Skin epidermis (tissue), 12 donors: Measurements from ENCODE around the gene CROT.

Source experiments
- H3K27ac ChIP-seq, 21 experiments: fragments of 200-600 bp; sonication (generic) in 11 of 21; one replicate each; pipeline ENCODE4 v1.5.0; 2020; ENCODE audit warnings: mild to moderate bottlenecking in 3 of 21, inconsistent platforms in 2 of 21, moderate library complexity in 2 of 21
- H3K4me3 ChIP-seq, 7 experiments: fragments of 200-600 bp; sonication (generic) in 2 of 7; one replicate each; pipeline ENCODE4 v1.5.0; 2020; ENCODE audit warnings: inconsistent platforms in 2 of 7, mild to moderate bottlenecking in 2 of 7, moderate library complexity in 1 of 7

CROT gene

DNA sequence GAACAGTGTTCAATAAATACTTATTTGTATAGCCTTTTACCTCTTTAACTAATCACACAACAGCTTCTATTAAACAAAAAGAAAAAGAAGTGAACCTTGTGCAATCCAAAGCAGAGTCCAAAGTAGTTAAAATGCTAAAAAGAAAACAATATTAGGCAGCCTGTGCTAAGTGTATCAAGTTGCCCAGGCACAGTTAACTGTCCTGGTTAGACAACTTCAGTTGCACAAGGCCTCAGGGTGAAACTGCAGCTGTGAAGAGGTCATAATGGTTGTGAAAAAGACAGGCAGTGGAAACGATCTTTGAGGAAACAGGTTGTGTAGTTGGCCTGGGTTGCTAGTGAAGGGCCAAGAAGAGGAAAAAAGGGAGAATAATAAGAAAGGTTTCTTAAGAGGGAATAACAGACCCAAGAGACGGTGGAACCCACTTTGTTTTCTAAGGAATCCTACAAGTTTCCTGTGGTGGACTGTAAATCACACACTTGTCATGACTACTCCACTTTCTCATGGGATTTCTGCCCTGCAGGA, 6.0 kb upstream of the CROT start:
- H3K4me3 ChIP-seq: no peak overlapping the region
- peak overlapping the region in 1 of 21 experiments; percentile 7 for H3K27ac ChIP-seq

DNA sequence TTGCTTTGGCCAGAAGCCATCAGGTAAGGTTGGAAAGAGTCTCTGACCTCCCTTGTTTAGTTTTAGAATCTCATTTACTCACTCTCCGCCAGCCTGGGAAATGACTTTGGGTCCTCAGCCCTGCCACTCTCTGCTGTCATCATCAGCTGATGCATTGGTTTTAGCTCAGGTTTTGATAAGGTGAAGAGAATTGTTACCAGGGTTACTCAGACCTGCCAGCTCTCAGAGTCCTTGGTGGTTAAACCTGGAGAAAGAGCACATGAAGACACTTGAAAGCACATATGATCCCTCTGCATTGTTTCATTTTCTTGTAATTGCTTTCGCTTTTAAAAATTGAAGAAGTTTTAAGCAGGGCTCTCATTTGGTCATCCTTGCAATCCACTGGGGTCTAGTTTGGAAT, 4.0 kb upstream of the CROT start:
- H3K4me3 ChIP-seq: no peak overlapping the region
- H3K27ac ChIP-seq: peak overlapping the region in 2 of 21 experiments; percentile 1 to 7

DNA sequence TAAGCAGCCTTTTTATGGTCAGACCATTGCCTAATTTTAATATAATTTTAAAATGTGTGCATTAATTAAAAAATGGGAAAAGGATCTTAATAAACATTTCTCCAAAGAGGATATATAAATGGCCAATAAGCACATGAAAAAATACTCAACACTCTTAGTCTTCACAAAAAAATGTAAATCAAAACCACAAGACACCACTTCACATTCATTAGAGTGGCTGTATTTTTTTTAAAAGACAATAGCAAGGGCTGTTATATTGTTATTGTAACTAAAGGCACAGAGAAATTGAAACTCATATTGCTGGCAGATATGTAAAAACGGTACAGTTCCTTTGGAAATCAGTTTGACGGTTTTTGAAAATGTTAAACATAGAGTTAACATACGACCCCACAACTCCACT, 3.2 kb upstream of the CROT start:
- H3K4me3 ChIP-seq: no peak overlapping the region
- H3K27ac ChIP-seq: no peak overlapping the region

DNA sequence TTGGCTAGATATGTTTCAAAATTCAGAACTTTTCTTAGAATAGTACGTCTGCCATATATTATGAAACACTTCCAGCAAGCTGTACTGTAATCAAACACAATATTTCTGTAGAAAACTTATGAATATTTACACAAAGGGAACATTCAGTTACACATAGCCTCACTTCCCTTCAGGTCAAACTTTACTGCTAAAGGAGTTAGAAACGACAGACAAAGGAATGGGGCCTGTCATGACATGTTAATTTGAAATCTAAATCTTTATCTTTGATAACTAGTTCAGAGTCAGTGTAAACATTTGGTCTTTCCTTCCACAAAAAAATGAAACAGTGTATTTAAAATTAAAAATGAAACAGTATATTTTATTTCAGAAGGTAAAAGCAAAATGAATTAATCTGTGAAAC, 1.0 kb upstream of the CROT start:
- Histone ChIP-seq H3K27ac (peak overlapping the region in 20 of 21 experiments; percentile 47 to 93 (median 82)), H3K4me3 (peak overlapping the region; percentile 54 to 78 (median 69))

DNA sequence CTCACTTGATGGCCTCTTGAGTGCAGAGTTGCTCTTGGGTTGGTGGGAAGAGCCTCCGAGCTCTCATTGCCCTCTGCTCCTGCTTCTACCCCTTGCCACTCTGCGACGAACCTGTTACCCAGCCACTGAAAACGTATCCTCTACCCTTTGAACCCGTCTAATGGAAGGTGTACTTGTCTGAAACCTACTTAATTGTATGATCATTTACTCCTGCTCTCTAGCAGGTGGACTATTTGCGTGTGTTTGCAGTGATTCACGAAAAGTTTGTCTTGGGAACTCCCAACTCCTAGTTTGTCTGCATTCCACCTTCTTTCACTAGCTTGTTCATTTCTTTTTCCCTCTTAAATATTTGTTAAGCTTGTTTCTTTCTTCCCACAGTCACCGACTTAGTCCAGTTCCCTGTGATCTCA, 503 bp downstream of the CROT start:
- Histone ChIP-seq H3K4me3 (peak overlapping the region; percentile 54 to 78 (median 69)), H3K27ac (peak overlapping the region in 20 of 21 experiments; percentile 47 to 93 (median 82))

DNA sequence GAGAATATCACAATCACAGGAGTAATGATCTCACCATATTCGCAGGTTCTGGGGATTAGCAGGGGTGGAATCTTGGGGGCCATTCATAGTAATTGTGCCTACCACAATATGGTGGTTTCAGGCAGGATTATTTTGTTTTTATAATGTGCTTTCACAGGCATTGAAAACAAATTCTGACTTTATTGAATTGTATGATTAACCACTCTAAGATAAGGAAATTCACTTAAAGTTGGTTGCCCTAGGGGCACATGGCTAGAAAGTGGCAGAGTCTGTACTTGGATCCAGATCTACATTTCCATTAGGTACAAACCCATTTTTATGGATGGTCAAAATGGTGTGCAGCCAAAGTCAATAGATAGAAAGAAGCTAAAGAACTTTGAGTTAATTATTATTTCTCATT, 1.7 kb downstream of the CROT start:
- Histone ChIP-seq H3K4me3 (peak overlapping the region in 1 of 7 experiments; percentile 76), H3K27ac (no peak overlapping the region)

DNA sequence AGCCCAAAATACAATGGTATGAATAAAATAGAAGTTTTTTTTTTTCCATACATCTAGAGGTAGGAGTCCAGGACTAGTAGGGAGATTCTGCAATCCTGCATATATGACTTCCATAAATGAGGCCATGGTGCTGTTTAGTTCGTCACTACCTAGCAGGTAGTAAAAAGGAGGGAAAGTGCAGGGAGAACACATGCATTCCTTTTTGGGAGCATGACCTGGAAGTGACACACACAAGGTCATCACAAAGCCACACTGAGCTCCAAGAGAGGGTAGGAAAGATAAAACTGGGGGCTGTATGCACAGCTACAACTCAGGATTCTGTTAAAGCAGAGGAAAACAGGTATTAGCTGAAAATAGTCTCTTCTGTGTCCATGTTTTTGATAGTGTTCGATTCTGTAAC, 2.2 kb downstream of the CROT start:
- no peak overlapping the region for H3K27ac ChIP-seq

DNA sequence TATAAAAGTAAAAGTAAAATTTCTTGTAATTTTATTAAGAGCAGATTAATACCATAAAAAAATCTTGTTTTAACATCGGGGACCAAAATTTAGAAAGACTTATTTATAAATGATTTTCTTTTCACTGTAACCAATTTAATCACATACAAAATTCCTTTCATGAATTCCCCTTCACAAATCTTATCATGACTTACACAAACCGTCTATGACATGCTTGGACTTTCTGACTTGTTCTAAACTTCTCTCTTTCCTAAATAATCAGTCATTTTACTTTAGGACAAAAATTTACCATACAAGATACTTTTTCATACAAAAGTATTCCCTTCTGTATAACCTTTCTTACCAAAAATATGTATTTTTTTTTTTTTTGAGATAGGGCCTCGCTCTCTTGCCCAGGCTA, 9.3 kb downstream of the CROT start:
- Histone ChIP-seq H3K27ac (no peak overlapping the region), H3K4me3 (no peak overlapping the region)

More for the DNA sequence above, 2.2 kb downstream of the CROT start:
- no peak overlapping the region for H3K4me3 ChIP-seq

DNA sequence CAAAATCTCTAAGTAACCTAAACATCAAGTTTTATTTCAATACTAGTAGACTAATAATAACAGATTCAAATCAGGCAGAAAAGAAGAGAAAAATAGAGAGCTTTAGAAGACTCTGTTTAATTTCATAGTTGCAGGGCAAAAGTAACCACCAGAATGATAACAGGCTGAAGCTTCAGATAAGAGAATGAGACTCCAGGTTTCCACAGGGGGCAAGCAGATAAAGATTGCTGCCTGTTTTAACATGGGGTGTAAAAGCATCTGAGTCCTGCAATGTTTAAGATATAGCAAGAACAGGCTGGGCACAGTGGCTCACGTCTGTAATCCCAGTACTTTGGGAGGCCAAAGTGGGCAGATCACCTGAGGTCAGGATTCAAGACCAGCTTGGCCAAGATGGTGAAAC, 11.0 kb downstream of the CROT start:
- Histone ChIP-seq H3K4me3 (no peak overlapping the region), H3K27ac (no peak overlapping the region)

DNA sequence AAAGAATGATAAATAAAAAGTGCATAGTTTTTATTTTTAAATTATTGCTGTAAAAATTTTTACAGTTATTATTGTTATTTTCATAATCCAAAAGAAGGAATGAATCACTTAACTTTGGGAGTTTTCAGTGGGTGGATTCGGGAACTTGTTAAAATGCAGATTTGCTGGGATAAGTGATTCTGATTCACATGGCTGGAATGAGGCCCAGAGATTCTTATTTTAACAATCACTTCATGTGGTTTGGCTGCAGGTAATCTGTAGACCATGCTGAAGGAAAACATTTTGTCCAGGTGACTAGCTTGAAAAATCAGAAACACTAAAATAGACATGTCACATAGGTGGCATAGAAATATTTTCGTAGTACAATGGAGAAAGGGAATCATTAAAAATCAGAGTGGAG, 13.9 kb downstream of the CROT start:
- Histone ChIP-seq H3K27ac (no peak overlapping the region), H3K4me3 (no peak overlapping the region)

DNA sequence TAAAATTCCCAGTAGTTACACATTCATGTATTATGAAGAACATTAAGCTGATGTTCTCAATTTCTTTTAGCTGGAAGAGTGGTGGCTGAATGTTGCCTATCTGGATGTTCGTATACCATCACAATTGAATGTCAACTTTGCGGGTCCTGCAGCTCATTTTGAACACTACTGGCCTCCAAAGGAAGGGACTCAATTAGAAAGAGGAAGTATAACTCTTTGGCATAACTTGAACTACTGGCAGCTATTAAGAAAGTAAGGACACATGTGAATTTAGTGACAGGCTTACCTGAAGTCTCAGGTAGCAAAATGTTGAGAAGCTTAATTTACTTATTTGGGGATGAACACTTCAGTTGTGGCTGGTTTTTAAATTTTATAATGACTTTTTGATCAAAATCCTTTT, 15.9 kb downstream of the CROT start:
- H3K27ac ChIP-seq: no peak overlapping the region
- no peak overlapping the region for H3K4me3 ChIP-seq

DNA sequence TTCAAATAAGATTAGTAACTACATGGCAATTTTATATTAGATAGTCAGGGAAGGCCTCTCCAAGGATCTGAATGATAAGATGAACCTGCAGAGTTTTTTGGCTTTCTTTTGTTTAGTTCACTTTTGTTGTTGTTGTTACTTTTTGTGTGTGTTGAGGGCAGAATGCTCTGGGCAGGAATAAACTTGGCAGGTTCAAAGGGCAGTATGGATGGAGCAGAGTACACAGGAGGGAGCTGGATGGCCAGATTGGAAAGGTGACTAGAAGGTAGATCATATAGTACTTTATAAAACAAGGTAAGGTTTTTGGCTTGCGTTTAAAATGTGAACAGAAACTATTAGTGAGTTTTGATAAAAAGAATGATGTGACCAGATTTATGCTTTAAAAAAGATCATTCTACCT, 17.9 kb downstream of the CROT start:
- no peak overlapping the region for H3K27ac ChIP-seq

DNA sequence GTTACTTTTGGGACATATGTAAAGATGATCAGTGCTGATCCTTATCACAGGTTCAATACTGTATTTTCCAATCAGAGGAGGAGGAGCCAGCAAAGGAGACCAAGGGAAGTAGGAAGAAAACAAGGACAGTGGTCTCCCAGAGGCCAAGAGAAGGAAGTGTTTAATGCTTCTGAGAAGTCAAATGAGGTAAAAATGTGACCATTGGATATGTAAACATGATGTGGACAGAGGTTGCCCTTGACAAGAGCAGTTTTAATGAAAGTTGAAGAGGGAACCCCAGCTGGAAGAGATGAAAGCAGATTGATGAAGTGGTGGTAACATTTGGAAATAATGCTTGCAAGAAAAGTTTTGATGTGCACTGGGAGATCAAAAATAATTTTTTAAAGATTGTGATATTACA, 18.8 kb downstream of the CROT start:
- no peak overlapping the region for H3K4me3 ChIP-seq
- H3K27ac ChIP-seq: no peak overlapping the region

More for the DNA sequence above, 17.9 kb downstream of the CROT start:
- H3K4me3 ChIP-seq: no peak overlapping the region

DNA sequence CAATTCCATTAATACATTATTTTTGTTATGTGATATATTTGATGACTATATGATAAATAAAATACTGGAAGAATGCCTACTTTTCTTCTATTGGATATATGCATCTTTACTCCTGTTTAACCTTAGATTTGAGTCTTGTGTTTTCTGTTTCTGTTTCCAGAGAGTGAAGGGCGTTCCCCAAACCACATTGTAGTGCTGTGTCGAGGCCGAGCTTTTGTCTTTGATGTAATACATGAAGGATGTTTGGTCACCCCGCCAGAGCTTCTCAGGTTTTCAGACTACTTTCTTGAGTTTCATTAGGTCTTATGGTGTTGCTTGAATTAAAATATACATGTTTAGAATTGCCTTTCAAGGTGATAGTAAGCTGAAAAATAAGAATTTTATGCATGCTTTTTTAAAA, 23.8 kb downstream of the CROT start:
- no peak overlapping the region for H3K4me3 ChIP-seq
- H3K27ac ChIP-seq: no peak overlapping the region

DNA sequence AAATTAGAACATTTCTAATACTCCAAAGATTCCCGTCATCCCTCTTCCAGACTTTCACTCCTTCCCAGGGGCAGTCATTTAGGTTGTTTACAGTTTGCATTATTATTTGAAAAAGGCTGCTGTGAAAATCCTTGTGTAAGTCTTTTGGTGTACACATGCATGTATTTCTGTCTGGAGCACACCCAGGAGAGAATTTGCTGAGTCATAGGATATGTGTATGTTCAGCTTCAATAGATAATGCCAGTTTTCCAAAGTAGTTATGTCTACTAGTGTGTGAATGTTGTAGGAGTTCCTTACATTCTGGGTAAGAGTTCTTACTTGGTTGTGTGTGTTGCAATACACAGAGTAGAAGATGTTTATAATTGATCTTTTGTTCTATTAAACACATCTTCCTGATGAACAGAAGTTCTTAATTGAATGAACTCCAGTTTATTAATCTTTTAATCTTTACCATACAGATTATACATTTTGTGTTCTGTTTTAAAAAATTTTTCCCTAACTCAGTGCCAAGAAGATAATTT, 25.3 kb downstream of the CROT start:
- Histone ChIP-seq H3K27ac (peak overlapping the region in 1 of 21 experiments; percentile 20), H3K4me3 (no peak overlapping the region)

DNA sequence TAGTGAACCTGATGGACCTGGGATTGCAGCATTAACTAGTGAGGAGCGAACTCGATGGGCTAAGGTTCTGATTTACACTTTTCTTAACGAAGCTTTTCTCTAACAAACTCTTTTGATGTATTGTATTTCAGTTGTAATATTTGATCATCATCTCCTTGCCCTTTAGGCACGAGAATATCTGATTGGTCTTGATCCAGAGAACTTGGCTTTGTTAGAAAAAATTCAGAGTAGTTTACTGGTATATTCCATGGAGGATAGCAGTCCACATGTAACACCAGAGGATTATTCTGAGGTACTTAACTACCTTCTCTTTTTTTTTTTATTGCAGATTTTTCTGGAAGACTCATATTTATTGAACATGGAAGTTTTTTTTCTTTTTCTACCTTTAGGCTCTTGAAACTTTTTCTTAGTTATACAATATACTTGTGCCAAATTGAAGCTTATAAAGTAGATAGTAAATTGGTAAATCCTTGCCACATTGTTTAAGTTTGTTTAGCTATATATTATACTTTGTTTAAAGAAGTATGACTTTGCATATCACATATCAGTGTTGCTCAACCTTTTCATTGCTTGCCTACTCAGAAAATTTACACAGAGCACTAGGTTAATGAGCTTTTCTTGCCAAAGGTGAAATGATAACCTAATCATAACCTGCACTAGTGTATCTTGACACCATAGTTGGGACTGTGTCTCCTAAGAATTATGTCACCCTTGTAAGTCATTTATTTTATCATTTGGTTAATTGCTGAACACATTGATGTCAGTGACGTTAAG, 30.4 kb downstream of the CROT start:
- H3K27ac ChIP-seq: no peak overlapping the region
- no peak overlapping the region for H3K4me3 ChIP-seq

DNA sequence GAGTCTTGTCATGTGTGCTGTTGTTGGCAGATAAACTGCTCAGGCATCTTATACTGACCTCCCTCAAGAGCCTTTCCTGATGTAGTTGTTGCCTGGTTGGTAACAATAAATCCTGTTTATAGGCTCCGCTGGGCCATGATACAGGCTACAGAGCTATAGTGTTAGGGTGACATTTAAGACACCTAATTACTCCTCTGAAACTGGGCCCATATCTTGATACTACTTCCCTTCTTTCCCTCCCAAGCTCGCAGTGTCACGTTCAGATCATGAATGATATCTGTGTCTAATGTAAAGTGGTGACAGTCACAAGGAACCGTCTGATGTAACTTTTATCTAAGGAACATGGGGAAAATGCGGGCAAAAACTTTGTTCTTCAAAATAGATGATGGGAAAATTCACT, 35.4 kb downstream of the CROT start:
- H3K4me3 ChIP-seq: no peak overlapping the region
- H3K27ac ChIP-seq: no peak overlapping the region

DNA sequence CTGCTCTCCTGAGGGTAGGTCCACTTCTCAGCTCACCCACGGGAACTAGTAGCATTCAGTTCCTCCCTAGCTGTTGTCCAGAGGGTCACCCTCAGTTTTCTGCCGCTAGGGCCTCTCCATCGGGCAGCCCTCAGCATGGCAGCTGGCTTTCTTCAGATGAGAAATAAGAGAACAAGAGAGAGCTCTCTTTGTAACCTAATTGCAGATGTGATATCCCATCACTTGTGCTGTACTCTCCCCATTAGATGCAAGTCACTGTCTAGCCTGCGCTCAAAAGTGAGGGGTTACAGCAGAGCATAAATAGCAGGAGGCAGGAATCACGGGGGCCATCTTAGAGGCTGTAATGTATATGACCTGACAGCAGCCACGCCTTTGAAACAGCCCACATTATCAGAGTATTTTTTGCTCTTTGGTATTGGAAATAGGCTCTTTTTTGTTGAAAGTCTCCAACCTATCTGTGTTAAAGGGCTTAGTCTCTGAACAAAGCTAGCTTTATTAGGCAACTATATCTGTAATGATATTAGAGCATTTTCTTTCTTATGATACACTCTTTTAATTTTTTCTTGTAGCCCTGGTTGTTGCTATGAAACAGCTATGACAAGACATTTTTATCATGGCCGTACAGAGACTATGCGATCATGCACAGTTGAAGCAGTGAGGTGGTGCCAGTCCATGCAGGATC, 45.7 kb downstream of the CROT start:
- no peak overlapping the region for H3K4me3 ChIP-seq
- no peak overlapping the region for H3K27ac ChIP-seq

DNA sequence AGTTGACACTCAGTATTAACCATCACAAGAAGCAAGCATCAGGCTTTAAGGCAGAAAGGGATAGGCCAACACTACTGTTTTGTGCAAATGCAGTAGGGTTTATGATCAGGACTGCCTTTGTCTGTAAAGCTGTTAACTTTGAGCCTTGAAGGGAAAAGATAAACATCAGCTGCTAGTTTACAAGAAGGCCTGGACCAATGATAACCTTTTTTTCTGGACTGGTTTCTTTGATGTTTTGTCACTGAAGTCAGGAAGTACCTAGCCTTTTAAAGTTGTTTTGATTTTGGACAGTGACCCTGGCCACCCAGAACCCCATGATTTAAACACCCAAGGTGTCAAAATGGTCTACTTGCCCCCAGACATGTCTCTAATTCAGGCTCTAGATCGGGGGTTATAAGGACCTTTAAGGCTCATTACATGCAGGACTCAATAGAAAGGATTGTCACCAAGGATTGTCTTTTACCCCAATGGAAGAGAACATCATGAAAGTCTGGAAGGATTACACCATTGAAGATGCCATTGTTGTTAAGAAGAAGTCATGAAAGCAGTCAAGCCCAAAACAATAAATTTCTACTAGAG, 50.1 kb downstream of the CROT start:
- Histone ChIP-seq H3K4me3 (no peak overlapping the region), H3K27ac (no peak overlapping the region)

DNA sequence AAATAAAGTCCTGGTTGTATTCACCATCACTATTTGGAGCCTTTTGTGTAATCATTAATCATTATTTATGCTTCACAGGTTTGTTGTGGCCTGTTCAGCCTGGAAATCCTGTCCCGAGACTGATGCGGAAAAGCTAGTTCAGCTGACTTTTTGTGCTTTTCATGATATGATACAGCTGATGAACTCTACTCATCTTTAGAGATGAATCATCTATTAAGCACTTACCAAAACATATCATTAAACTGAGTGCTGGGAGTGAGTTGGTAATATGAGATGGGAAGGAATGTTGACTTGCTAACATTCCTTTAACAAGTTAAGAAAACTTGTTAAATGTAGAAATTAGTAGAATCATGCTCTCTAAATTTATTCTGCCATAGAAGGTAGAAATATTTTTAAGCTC, 53.0 kb downstream of the CROT start:
- Histone ChIP-seq H3K27ac (peak overlapping the region in 1 of 21 experiments; percentile 13), H3K4me3 (no peak overlapping the region)

DNA sequence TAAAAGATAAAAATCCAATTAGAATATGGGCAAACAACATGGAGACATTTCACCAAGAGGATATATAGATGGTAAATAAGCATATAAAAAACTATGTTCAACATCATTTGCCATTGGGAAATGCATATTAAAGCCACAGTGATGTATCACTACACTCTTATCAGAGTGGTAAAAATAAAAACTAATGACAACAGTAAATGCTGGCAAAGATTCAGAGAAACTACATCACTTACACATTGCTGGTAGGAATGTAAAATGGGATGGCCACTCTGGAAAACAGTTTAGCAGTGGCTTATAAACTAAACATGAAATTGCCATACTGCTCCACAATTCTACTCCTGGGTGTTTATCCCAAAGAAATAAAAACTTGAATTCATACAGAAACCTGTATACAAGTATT, 59.2 kb downstream of the CROT start:
- no peak overlapping the region for H3K4me3 ChIP-seq
- no peak overlapping the region for H3K27ac ChIP-seq
